NCI-H1105 (cell line): Measurements from ENCODE around the gene ICAM1.
"Not testable (repeated sequence)": the region's sequence is repeated elsewhere in the genome, so short reads cannot be mapped to it uniquely, and the experiment has no call there.

Source experiments
- DNase-seq: peaks from one replicate; lab custom pipeline; 2025; lab: John Stamatoyannopoulos, UW

ICAM1 gene

GRCh38 chr19:10241826-10242449 lies 29.0 kb upstream of the ICAM1 start:
- not testable (repeated sequence) for DNase-seq

DNA sequence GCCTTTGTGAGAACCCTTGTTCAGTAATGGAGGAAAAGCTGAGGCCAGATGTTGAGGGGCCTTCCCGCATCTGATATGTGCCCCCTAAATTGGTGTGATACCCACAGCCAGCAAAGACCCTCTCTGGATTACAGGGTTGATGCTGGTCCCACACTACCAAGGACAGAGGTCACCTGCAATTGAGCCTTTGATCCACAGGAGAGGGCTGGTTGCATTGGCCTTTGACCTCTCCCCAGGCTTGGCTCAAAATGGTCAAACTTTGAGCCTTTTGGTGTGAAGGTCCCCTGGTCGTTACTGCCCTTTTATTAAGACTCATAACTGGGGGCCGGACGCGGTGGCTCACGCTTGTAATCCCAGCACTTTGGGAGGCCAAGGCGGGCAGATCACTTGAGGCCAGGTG lies 27.3 kb upstream of the ICAM1 start:
- no peak for DNase-seq

DNA sequence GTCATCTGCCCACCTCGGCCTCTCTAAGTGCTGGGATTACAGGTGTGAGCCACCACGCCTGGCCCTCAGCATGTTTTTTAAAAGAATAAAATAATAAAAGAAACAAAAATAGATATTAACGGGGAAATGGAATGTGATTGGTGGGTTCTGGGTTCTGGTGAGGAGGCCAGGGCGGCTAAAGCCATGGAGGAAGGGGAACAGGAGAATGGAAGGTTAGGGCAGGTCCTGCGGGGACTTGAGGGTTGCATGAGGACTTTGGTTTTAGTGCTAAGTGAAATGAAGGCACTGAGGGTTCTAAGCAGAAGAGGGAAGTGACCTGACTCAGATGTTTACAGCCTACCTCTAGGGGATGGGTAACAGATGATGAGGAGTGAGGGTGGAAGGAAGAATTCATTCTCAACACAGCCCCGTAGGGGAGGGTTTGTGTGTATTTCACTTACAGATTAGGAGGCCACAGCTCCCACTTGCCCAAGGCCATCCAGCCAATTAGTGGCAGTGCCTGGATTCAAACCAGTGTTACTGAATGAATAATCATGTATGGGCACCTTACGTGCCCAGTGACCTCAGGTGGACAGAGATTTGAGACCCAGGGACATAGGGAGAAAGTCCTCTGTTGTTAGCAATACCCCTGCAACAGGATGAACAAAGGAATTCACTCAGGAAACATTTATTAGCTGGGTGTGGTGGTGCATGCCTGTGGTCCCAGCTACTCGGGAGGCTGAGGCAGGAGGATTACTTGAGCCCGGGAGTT lies 25.6 kb upstream of the ICAM1 start:
- DNase-seq, result no peak

GRCh38 chr19:10246511-10246910 lies 24.4 kb upstream of the ICAM1 start:
- no peak for DNase-seq

- peak; percentile 98 for DNase-seq
These were observed 18.9 kb upstream of the ICAM1 start, which contains the start of gene MRPL4 for GRCh38 chr19:10251792-10252694. Gene MRPL4 (plus strand): TSS chr19:10252214. CDS start chr19:10252254, 40 bp downstream.

DNA sequence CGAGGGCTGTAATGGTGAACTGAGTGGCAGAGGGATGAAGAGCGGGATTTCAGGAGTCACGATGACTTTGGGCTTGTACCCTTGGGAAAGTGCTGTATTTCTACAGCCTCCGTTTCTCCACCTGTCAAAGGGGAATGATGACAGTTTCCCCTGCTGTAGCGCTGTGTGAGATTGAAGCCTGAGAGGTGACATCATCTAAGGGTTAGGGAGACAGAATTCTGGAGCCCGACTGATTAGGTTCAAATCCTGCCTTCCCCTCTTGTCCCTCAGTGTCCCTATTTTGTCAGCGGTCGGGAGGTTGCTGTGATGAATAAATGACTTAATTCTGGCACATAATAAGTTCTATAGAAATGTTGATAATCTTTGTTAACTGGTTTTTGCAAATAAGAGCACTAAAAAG lies 18.2 kb upstream of the ICAM1 start:
- DNase-seq, result no peak

GRCh38 chr19:10254244-10254643 lies 16.7 kb upstream of the ICAM1 start:
- DNase-seq, result no peak

- no peak for DNase-seq
These were observed 15.6 kb upstream of the ICAM1 start for GRCh38 chr19:10255358-10255757.

GRCh38 chr19:10256551-10256950 lies 14.4 kb upstream of the ICAM1 start:
- no peak for DNase-seq

DNA sequence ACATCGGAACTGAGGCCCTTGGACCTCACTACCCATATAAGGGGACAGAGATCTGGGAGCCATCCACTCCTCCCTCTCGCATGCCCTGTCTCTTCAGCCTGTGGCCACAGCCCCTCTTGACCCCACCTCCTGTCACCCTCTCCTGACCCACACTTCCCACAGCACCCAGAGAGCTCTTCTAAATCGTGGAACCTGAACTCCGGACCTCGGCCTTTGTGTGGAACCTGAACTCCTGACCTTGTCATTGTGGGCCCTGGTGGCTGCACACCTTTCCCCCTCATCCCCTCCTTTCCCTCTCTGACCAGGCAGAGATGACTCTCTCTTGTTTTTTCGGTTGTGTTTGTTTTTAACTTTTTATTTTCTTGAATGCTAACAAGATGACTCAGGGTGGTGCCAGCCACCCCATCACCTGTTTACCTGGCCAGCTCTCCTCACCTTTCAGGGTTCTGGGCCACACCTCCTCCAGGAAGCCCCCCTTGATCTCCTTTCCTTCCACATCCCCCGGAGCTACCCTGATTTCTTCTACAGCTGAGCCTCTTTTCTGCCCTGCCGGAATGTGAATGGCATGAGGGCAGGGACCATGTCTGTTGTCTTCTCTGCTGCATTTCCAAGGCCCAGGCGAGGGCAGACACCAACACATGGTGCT lies 13.8 kb upstream of the ICAM1 start:
- DNase-seq, result no peak

DNA sequence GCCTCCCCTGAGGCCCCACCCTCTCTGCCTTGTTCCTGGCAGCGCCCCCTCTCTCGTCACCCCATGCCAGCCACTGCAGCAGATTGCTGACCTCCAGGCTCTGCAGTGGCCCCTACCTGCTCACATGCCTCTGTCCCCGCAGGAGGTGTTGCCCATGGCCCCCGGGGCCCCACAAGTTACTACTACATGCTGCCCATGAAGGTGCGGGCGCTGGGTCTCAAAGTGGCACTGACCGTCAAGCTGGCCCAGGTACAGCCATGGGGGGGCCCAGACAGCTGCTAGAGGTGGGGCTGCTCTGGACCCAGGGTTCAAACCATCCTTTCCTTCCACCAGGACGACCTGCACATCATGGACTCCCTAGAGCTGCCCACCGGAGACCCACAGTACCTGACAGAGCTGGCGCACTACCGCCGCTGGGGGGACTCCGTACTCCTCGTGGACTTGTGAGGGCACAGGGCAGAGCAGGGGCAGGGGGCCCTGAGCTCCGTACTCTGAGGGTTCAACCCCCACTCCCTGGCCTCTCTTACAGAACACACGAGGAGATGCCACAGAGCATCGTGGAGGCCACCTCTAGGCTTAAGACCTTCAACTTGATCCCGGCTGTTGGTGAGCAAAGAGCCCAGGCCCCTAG lies 12.7 kb upstream of the ICAM1 start:
- DNase-seq, result no peak

DNA sequence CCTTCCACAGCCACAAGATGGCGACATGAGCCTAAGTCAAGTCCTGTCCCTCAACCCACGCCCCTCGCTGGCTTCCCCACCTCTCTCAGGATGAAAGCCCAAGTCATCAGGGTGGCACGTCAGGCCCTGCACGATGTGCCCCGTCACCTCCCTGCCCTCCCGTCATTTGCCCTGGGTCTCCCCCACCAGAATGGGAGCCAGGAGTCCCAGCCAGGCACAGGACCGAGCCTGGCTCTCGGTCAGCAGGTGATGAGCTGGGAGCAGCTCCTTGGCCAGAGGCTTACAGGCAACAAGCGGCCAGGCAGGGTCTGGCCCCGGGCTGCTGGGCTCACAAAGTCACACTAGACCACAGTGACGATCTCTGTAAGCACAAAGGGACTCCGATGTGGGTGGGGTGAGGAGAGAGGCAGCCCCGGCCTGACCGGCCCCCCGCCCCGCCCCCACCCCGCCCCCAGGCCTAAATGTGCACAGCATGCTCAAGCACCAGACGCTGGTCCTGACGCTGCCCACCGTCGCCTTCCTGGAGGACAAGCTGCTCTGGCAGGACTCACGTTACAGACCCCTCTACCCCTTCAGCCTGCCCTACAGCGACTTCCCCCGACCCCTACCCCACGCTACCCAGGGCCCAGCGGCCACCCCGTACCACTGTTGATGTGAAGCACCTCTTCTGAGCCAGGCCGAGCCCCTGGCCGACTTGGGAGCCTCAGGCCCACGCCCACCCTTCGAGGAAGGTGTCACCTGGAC lies 11.6 kb upstream of the ICAM1 start:
- peak; percentile 85 for DNase-seq

DNA sequence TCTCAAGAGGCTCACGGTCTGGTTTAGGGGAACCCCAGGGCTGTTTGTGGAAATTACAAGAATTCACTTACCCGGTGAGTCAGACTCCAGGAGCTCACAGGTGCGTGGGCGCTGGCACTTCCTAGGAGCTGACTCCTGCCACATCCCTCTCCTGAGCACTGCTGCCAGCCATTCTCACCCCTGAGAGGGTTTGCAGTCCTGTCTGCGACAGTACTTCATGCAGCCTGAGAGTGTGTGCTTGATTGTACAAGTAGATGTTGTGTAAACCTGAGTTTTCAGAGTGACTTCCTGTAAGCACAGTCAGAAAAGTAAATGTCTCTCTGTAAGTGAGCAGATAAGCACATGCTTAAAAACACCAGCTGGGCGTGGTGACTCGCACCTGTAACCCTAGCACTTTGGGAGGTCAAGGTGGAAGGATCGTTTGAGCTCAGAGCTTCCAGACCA lies 10.8 kb upstream of the ICAM1 start:
- DNase-seq, result no peak

- no peak for DNase-seq
These were observed 8.1 kb upstream of the ICAM1 start for GRCh38 chr19:10262771-10263170.

DNA sequence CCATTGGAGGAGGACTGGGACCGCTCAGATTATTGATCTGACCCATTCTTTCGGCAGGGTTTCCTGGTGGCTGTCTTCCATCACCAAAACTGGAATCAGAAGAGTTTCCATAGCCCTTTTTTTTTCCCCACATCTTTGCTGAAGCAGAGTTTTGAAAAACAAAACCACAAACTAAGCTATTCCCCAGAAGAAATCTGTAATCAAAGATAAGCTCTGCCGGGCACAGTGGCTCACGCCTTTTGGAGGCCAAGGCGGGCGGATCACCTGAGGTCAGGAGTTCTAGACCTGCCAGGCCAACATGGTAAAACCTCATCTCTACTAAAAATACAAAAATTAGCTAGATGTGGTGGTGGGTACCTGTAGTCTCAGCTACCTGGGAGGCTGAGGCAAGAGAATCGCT lies 4.2 kb upstream of the ICAM1 start:
- DNase-seq, result no peak

GRCh38 chr19:10268071-10268470 lies 2.8 kb upstream of the ICAM1 start:
- no peak for DNase-seq

DNA sequence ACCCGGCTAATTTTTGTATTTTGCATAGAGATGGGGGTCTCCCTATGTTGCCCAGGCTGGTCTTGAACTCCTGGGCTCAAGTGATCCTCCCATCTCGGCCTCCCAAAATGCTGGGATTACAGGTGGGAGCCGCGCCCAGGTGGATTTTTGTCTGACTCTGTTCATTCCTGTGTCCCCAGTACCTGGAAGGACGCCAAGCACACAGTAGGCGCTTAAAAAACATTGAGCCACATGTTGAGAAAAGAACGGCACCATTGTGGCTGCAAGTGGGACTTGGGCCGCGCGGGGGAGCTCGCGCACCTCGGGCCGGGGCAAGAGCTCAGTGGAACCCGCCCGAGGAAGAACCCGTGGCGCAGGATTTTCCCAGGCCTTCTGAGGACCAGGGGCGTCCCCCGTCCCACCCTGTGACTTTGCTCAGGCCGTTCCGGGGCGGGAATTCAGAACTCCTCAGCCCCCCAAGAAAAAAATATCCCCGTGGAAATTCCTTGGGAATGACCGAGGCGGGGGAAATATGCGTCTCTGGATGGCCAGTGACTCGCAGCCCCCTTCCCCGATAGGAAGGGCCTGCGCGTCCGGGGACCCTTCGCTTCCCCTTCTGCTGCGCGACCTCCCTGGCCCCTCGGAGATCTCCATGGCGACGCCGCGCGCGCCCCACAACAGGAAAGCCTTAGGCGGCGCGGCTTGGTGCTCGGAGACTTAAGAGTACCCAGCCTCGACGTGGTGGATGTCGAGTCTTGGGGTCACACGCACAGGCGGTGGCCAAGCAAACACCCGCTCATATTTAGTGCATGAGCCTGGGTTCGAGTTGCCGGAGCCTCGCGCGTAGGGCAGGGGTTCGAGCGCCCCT lies 1.4 kb upstream of the ICAM1 start:
- peak; percentile 48 for DNase-seq

DNA sequence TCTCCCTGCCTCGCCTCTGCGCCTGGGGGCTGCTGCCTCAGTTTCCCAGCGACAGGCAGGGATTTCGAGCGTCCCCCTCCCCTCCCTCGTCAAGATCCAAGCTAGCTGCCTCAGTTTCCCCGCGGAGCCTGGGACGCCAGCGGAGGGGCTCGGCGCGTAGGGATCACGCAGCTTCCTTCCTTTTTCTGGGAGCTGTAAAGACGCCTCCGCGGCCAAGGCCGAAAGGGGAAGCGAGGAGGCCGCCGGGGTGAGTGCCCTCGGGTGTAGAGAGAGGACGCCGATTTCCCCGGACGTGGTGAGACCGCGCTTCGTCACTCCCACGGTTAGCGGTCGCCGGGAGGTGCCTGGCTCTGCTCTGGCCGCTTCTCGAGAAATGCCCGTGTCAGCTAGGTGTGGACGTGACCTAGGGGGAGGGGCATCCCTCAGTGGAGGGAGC lies 722 bp upstream of the ICAM1 start:
- no peak for DNase-seq

DNA sequence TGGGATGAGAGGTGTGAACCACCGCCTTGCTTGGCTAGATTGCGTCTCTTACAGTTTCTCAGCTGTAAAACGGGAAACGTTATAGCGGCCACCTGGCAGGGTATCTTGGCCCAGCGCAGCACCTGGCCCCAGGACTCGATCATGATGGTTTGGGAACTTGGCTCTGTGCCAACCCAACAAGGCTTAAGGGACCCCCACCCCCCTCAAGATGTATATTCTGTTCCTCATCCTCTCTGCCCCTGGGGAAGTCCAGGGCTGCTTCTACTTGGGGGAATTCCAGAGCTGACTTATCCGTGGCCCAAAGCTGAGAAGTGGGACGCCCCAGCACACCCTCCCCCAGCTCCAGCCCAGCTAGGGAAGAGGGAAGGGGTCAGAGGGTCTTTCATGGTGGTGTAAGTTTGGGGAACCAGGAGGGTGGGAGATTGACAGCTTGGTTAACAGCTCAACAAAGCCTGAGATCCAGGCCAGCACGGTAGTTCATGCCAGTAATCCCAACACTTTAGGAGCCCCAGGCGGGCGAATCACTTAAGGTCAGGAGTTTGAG lies 695 bp downstream of the ICAM1 start:
- no peak for DNase-seq

DNA sequence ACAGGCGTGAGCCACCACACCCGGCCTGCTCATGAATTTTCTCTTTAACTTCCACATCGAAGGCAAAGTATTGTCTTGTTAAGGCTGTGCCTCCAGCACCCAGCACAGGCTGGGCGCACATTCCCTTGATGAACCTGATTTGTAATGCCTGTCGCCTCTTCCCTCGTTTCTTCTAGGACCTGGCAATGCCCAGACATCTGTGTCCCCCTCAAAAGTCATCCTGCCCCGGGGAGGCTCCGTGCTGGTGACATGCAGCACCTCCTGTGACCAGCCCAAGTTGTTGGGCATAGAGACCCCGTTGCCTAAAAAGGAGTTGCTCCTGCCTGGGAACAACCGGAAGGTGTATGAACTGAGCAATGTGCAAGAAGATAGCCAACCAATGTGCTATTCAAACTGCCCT lies 3.7 kb downstream of the ICAM1 start:
- no peak for DNase-seq
